ENCODE results near the gene CROCC2.

GRCh38 chr2:240963065-240963867 lies 57.1 kb downstream of the CROCC2 start:
- TF ChIP-seq POLR2A (IDR thresholded peaks at IDR 0.05; ENCODE audit: low read depth, low read length) (no peak), POLR2AphosphoS5 (IDR thresholded peaks at IDR 0.05; ENCODE audit: low read depth, low read length) (no peak)

All from GM12892 (cell line).